Measurements from ENCODE around the gene KATNB1.

KATNB1 gene

DNA sequence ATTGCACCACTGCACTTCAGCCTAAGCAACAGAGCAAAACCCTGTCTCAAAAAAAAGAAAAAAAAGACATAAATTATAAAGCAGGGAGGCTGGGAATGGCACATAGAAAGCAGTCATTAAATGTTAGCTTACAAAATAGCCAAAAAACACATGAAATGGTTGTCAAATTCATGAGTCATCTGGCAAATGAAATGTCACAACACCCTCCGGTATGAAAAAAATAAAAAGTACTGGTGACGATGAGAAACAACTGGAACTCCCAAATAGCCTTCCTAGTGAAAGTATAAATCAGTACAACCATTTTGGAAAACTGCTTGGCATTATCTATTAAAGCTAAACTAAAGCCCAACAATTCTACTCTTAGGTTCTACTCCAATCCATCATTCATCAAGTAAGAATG lies 3.5 kb upstream of the KATNB1 start:
- H3K79me2 ChIP-seq (ENCODE audit: insufficient read depth, low read length): no peaks in the 10 kb centered on the region
- H3F3A ChIP-seq (ENCODE audit: insufficient read depth, low read length): no peaks in the 10 kb centered on the region
- H3K27me3 ChIP-seq (ENCODE audit: insufficient read depth, low read length): no peaks in the 10 kb centered on the region
- H4K20me1 ChIP-seq (ENCODE audit: insufficient read depth, low read length): no peaks in the 10 kb centered on the region
- H2AFZ ChIP-seq (ENCODE audit: low read length): no peak overlapping the region
- no peak overlapping the region for H3K4me3 ChIP-seq (ENCODE audit: low read depth, low read length, poor library complexity, severe bottlenecking)
- no peaks in the 10 kb centered on the region for H3K9me2 ChIP-seq (ENCODE audit: low read depth, low read length)
- no peak overlapping the region for H3K4me2 ChIP-seq (ENCODE audit: low read length)
- no peak for TF ChIP-seq CTCF (IDR thresholded peaks at IDR 0.05; ENCODE audit: low read length)
- TF ChIP-seq EZH2 (IDR thresholded peaks at IDR 0.05; ENCODE audit: borderline replicate concordance, low read length): no peak
- H3K9me3 ChIP-seq (ENCODE audit: low read length): peaks cover 12% of the 10 kb centered on the region; the same call in 1 of the 2 replicates
- no peaks in the 10 kb centered on the region; the same call in 1 of the 2 replicates for H3K36me3 ChIP-seq (ENCODE audit: insufficient read depth, low read length)
- peaks cover 19% of the 10 kb centered on the region for H3K4me1 ChIP-seq (ENCODE audit: insufficient read depth, low read length, severe bottlenecking)
- no peak overlapping the region for H3K27ac ChIP-seq (ENCODE audit: low read depth, low read length, poor library complexity, severe bottlenecking)
- H3K9ac ChIP-seq (ENCODE audit: low read length): no peak overlapping the region

GRCh38 chr16:57732714-57733113 lies 2.9 kb upstream of the KATNB1 start:
- H4K20me1 ChIP-seq (ENCODE audit: insufficient read depth, low read length): no peaks in the 10 kb centered on the region
- H3K4me1 ChIP-seq (ENCODE audit: insufficient read depth, low read length, severe bottlenecking): peaks cover 20% of the 10 kb centered on the region
- no peak overlapping the region for H3K4me3 ChIP-seq (ENCODE audit: low read depth, low read length, poor library complexity, severe bottlenecking)
- TF ChIP-seq CTCF (IDR thresholded peaks at IDR 0.05; ENCODE audit: low read length) (no peak), EZH2 (IDR thresholded peaks at IDR 0.05; ENCODE audit: borderline replicate concordance, low read length) (no peak)
- H3K9me3 ChIP-seq (ENCODE audit: low read length): peaks cover 12% of the 10 kb centered on the region; the same call in 1 of the 2 replicates
- no peak overlapping the region for H3K4me2 ChIP-seq (ENCODE audit: low read length)
- H2AFZ ChIP-seq (ENCODE audit: low read length): no peak overlapping the region
- H3K36me3 ChIP-seq (ENCODE audit: insufficient read depth, low read length): no peaks in the 10 kb centered on the region; the same call in 1 of the 2 replicates
- no peak overlapping the region for H3K9ac ChIP-seq (ENCODE audit: low read length)
- H3K27ac ChIP-seq (ENCODE audit: low read depth, low read length, poor library complexity, severe bottlenecking): no peak overlapping the region
- no peaks in the 10 kb centered on the region for H3F3A ChIP-seq (ENCODE audit: insufficient read depth, low read length)
- H3K9me2 ChIP-seq (ENCODE audit: low read depth, low read length): no peaks in the 10 kb centered on the region
- H3K79me2 ChIP-seq (ENCODE audit: insufficient read depth, low read length): no peaks in the 10 kb centered on the region
- H3K27me3 ChIP-seq (ENCODE audit: insufficient read depth, low read length): no peaks in the 10 kb centered on the region

- no peak overlapping the region for H2AFZ ChIP-seq (ENCODE audit: low read length)
- no peaks in the 10 kb centered on the region for H3F3A ChIP-seq (ENCODE audit: insufficient read depth, low read length)
- H3K9ac ChIP-seq (ENCODE audit: low read length): peak overlapping the region; percentile 97
- H3K79me2 ChIP-seq (ENCODE audit: insufficient read depth, low read length): no peaks in the 10 kb centered on the region
- peak overlapping the region; percentile 98 for H3K4me2 ChIP-seq (ENCODE audit: low read length)
- peaks cover 12% of the 10 kb centered on the region; the same call in 1 of the 2 replicates for H3K9me3 ChIP-seq (ENCODE audit: low read length)
- no peaks in the 10 kb centered on the region for H3K27me3 ChIP-seq (ENCODE audit: insufficient read depth, low read length)
- TF ChIP-seq EZH2 (IDR thresholded peaks at IDR 0.05; ENCODE audit: borderline replicate concordance, low read length) (no peak), CTCF (IDR thresholded peaks at IDR 0.05; ENCODE audit: low read length) (no peak)
- no peaks in the 10 kb centered on the region for H4K20me1 ChIP-seq (ENCODE audit: insufficient read depth, low read length)
- H3K4me1 ChIP-seq (ENCODE audit: insufficient read depth, low read length, severe bottlenecking): peaks cover 20% of the 10 kb centered on the region
- no peaks in the 10 kb centered on the region; the same call in 1 of the 2 replicates for H3K36me3 ChIP-seq (ENCODE audit: insufficient read depth, low read length)
- peak overlapping the region; percentile 91 for H3K4me3 ChIP-seq (ENCODE audit: low read depth, low read length, poor library complexity, severe bottlenecking)
- peak overlapping the region; percentile 61 for H3K27ac ChIP-seq (ENCODE audit: low read depth, low read length, poor library complexity, severe bottlenecking)
- H3K9me2 ChIP-seq (ENCODE audit: low read depth, low read length): no peaks in the 10 kb centered on the region
Observed at GRCh38 chr16:57734308-57734924, 1.2 kb upstream of the KATNB1 start.
